Prostate gland (tissue), 2 donors: ENCODE data around the gene MYO16. TPM values are rescaled to one million over a fixed set of nuclear protein-coding genes. Genes with fewer than 3 reads are reported as not detected.

Experiments used
- DNase-seq: peaks from one replicate; pipeline ENCODE4 v3.0.0-alpha.2; 2019; ENCODE audit warnings: low spot score
- H3K27ac ChIP-seq, 2 donors: fragments of 200-600 bp; sonication (generic); 2 replicates each; pipeline ENCODE4 v1.5.1; 2017 to 2019
- H3K27me3 ChIP-seq: fragments of 200-600 bp; sonication (generic); replicated peaks from 2 replicates; pipeline ENCODE4 v1.5.1; 2019; ENCODE audit not compliant: insufficient read depth
- H3K36me3 ChIP-seq, 2 donors: fragments of 200-600 bp; sonication (generic); 1 replicate in 1 of 2; 2 replicates in 1 of 2; pipeline versions ENCODE4 v1.5.1 to v1.8.1; 2017 to 2019
- H3K4me1 ChIP-seq: fragments of 200-600 bp; sonication (generic); replicated peaks from 2 replicates; pipeline ENCODE4 v1.5.1; 2019
- H3K4me3 ChIP-seq, 2 donors: fragments of 200-600 bp; sonication (generic); 2 replicates each; pipeline ENCODE4 v1.5.1; 2017 to 2019
- H3K9me3 ChIP-seq: fragments of 200-600 bp; sonication (generic); 2 replicates; pipeline ENCODE4 v1.5.1; 2017
- POLR2A ChIP-seq: fragments of 450-650 bp; IDR thresholded peaks from one replicate; pipeline ENCODE4 v1.6.1; 2016; ENCODE audit warnings: antibody characterized with exemption, mild to moderate bottlenecking
- POLR2AphosphoS5 ChIP-seq: sonication (generic); formaldehyde crosslinking; IDR thresholded peaks from one replicate; pipeline ENCODE4 v1.6.1; 2017; ENCODE audit warnings: antibody characterized with exemption
- WGBS: methylation state at CpG from one replicate; pipeline ENCODE4 v1.1.5; 2018; 5-methylcytosine and 5-hydroxymethylcytosine counted together
- intact Hi-C: fragments of 100-400 bp; cut with DNase I; formaldehyde crosslinking; loops from one replicate; pipeline ENCODE4 v1.14.2; 2022
- total RNA-seq, 2 donors: library from RNA; depleted of rRNA; stranded (reverse); fragments of >200 nt; gene quantifications; one replicate each; pipeline ENCODE4 v1.1.0, GENCODE V29; 2016
- TF ChIP-seq, protein P1 (sequence below), 4 experiments: fragments of 200-600 bp in 2 of 4; fragments of 450-650 bp in 2 of 4; sonication (generic) in 2 of 4; IDR thresholded peaks; 1 replicate in 3 of 4; 2 replicates in 1 of 4; pipeline ENCODE4 v1.5.1; 2016 to 2019; ENCODE audit warnings: antibody characterized with exemption in 4 of 4, mild to moderate bottlenecking in 2 of 4, moderate library complexity in 2 of 4

Gene MYO16
- total RNA-seq, 2 donors from 2014 or later: 0.14 to 0.85 TPM

DNA sequence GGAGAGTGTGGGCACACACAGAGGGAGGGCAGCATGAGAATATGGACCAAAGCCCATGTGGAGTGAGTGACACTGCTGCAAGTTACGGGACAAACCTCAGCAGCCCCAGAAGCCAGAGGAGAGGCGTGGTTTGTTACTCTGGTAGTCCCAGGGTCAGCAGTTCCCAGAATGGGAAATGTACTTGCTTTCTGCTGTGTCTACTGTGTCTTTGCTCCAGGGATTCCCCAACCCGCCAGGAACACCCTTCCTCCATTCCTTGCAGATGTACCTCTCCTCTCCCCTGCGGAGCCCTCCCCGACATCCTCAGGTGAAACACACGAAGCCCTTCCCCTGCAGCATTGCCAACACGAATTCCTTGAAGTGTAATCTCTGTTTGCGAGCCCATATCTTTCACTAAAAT lies 47.2 kb downstream of the MYO16 start:
- TF ChIP-seq POLR2A (no peak), POLR2AphosphoS5 (no peak)
- TF ChIP-seq, protein P1, sequence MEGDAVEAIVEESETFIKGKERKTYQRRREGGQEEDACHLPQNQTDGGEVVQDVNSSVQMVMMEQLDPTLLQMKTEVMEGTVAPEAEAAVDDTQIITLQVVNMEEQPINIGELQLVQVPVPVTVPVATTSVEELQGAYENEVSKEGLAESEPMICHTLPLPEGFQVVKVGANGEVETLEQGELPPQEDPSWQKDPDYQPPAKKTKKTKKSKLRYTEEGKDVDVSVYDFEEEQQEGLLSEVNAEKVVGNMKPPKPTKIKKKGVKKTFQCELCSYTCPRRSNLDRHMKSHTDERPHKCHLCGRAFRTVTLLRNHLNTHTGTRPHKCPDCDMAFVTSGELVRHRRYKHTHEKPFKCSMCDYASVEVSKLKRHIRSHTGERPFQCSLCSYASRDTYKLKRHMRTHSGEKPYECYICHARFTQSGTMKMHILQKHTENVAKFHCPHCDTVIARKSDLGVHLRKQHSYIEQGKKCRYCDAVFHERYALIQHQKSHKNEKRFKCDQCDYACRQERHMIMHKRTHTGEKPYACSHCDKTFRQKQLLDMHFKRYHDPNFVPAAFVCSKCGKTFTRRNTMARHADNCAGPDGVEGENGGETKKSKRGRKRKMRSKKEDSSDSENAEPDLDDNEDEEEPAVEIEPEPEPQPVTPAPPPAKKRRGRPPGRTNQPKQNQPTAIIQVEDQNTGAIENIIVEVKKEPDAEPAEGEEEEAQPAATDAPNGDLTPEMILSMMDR (IDR thresholded peaks at IDR 0.05): no peak
- Histone ChIP-seq H3K4me3 (no peak overlapping the region), H3K36me3 (no peaks in the 10 kb centered on the region), H3K9me3 (no peaks in the 10 kb centered on the region), H3K27ac (no peak overlapping the region), H3K4me1 (no peaks in the 10 kb centered on the region), H3K27me3 (no peaks in the 10 kb centered on the region)
- no peak for DNase-seq
- 57% methylated on average over 8 of the region's 8 CpGs for WGBS
- intact Hi-C loops: no loop called here

GRCh38 chr13:108677806-108678205 lies 48.4 kb downstream of the MYO16 start:
- 83% methylated on average over 3 of the region's 3 CpGs for WGBS

DNA sequence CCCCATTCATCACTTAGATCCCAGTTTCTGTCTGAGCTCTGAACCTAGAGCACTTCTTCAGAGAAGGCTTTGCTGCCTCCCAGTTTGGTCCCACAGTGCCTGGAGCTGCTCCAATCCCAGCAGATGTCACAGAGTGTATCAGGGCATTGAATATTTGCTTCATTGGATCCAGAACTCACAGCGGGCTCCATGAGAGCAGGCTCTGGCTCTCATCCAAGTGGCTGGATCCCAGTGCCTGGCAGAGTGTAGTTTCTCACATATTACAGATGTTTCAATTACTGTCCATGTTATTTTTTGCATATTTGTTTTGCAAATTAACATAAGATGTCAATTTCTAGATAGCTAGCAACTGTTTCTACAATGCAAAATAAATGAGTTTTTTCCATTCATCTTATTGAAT lies 50.6 kb downstream of the MYO16 start:
- no peak overlapping the region for H3K27ac ChIP-seq
- DNase-seq: no peak
- no peak for TF ChIP-seq POLR2AphosphoS5
- no peak for TF ChIP-seq POLR2A
- TF ChIP-seq, protein P1 (IDR thresholded peaks at IDR 0.05): no peak
- no peak overlapping the region for H3K4me3 ChIP-seq
- H3K4me1 ChIP-seq: no peaks in the 10 kb centered on the region
- WGBS: 0% methylated on average over 1 of the region's 1 CpG
- intact Hi-C loops: no loop called here
- no peaks in the 10 kb centered on the region for H3K36me3 ChIP-seq
- no peaks in the 10 kb centered on the region for H3K9me3 ChIP-seq
- H3K27me3 ChIP-seq: no peaks in the 10 kb centered on the region

More at GRCh38 chr13:108677806-108678205, 48.4 kb downstream of the MYO16 start:
- TF ChIP-seq, protein P1 (IDR thresholded peaks at IDR 0.05): no peak
- TF ChIP-seq POLR2AphosphoS5 (no peak), POLR2A (no peak)
- H3K4me1 ChIP-seq: no peaks in the 10 kb centered on the region
- H3K4me3 ChIP-seq: no peak overlapping the region
- intact Hi-C loops: no loop called here
- H3K36me3 ChIP-seq: no peaks in the 10 kb centered on the region
- no peaks in the 10 kb centered on the region for H3K27me3 ChIP-seq
- H3K9me3 ChIP-seq: no peaks in the 10 kb centered on the region
- no peak overlapping the region for H3K27ac ChIP-seq
- no peak for DNase-seq

GRCh38 chr13:108681986-108682575 lies 52.7 kb downstream of the MYO16 start:
- no peak for DNase-seq
- WGBS: 80% methylated on average over 8 of the region's 8 CpGs
- Histone ChIP-seq H3K27me3 (no peaks in the 10 kb centered on the region), H3K27ac (no peak overlapping the region), H3K4me1 (no peaks in the 10 kb centered on the region), H3K9me3 (no peaks in the 10 kb centered on the region), H3K36me3 (no peaks in the 10 kb centered on the region), H3K4me3 (no peak overlapping the region)
- intact Hi-C loops: no loop called here
- TF ChIP-seq, protein P1 (IDR thresholded peaks at IDR 0.05): no peak
- TF ChIP-seq POLR2A (no peak), POLR2AphosphoS5 (no peak)

DNA sequence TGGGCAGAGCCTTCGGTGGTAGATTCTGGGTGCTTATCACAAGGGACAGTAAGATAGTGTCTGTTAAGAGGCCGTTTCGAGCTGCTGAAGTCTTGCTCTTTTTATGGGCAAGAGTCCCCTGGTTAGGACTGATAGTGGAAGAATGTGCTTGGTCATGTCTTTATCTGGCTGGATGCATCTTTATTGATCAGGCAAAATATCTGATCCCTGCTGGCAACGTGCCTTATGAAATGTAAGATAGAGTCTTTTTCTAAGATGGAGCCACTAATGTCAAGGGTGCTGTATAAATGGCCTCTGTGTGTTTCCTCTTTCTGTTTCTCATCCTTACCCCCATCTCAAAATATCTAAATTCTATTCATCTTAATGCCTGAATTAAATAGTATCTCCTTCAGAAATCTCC lies 53.3 kb downstream of the MYO16 start:
- Histone ChIP-seq H3K4me3 (no peak overlapping the region), H3K9me3 (no peaks in the 10 kb centered on the region), H3K4me1 (no peaks in the 10 kb centered on the region), H3K36me3 (no peaks in the 10 kb centered on the region), H3K27me3 (no peaks in the 10 kb centered on the region), H3K27ac (no peak overlapping the region)
- DNase-seq: no peak
- 64% methylated on average over 4 of the region's 4 CpGs for WGBS
- intact Hi-C loops: no loop called here
- no peak for TF ChIP-seq POLR2AphosphoS5
- no peak for TF ChIP-seq POLR2A
- TF ChIP-seq, protein P1 (IDR thresholded peaks at IDR 0.05): no peak
